HCT116 (cell line): ENCODE data around the gene CPB1.

ENCODE experiments used
- CBX3 ChIP-seq: IDR thresholded peaks from 2 replicates; pipeline ENCODE4 v1.6.1; 2012; ENCODE audit warnings: low read depth
- CTCF ChIP-seq, 3 experiments: fragments of 200-600 bp in 1 of 3; sonication (generic) in 1 of 3; IDR thresholded peaks in 2 of 3; conservative IDR thresholded peaks in 1 of 3; 2 replicates each; pipeline ENCODE4 v1.5.1; 2012 to 2017; ENCODE audit warnings: low read depth in 2 of 3, low read length in 2 of 3, antibody characterized with exemption in 1 of 3, borderline replicate concordance in 1 of 3, control low read depth in 1 of 3, mild to moderate bottlenecking in 1 of 3, mixed read lengths in 1 of 3, mixed run types in 1 of 3, moderate library complexity in 1 of 3; ENCODE audit not compliant: insufficient read depth in 1 of 3
- MAX ChIP-seq: IDR thresholded peaks from 2 replicates; pipeline ENCODE4 v1.6.1; 2012
- POLR2A ChIP-seq: IDR thresholded peaks from 2 replicates; pipeline ENCODE4 v1.7.0; 2011; ENCODE audit warnings: borderline replicate concordance; ENCODE audit not compliant: insufficient read depth, insufficient read length; ENCODE audit errors: extremely low read depth
- POLR2AphosphoS5 ChIP-seq: IDR thresholded peaks from 2 replicates; pipeline ENCODE4 v1.6.1; 2011; ENCODE audit warnings: mild to moderate bottlenecking, low read depth, low read length, moderate library complexity
- RAD21 ChIP-seq: IDR thresholded peaks from 2 replicates; pipeline ENCODE4 v1.6.1; 2012; ENCODE audit warnings: low read depth, mild to moderate bottlenecking
- REST ChIP-seq: IDR thresholded peaks from 2 replicates; pipeline ENCODE4 v1.6.1; 2012; ENCODE audit warnings: low read depth
- SRF ChIP-seq: IDR thresholded peaks from 2 replicates; pipeline ENCODE4 v1.6.1; 2012; ENCODE audit warnings: low read depth
- TCF7L2 ChIP-seq: IDR thresholded peaks from 2 replicates; pipeline ENCODE4 v1.7.0; 2011; ENCODE audit warnings: borderline replicate concordance, inconsistent platforms; ENCODE audit not compliant: insufficient read depth, insufficient read length; ENCODE audit errors: extremely low read depth
- YY1 ChIP-seq: IDR thresholded peaks from 2 replicates; pipeline ENCODE4 v1.6.1; 2011; ENCODE audit warnings: low read length, low read depth, moderate library complexity, mild to moderate bottlenecking; ENCODE audit not compliant: insufficient replicate concordance; ENCODE audit errors: extremely low read depth

- TF ChIP-seq MAX: no peak
- no peak for TF ChIP-seq CTCF (IDR thresholded peaks at IDR 0.05 in 2 of 3, conservative IDR thresholded peaks at IDR 0.05 in 1 of 3; ENCODE audit: borderline replicate concordance in 1 of 3, insufficient read depth in 1 of 3, low read depth in 2 of 3, low read length in 2 of 3)
- TF ChIP-seq TCF7L2: no peak
- TF ChIP-seq YY1: no peak
- TF ChIP-seq POLR2A: no peak
- TF ChIP-seq POLR2AphosphoS5: no peak
- no peak for TF ChIP-seq SRF
- TF ChIP-seq CBX3: no peak
- no peak for TF ChIP-seq REST
- no peak for TF ChIP-seq RAD21
Measured at GRCh38 chr3:148816427-148816826, 11.2 kb upstream of the CPB1 start.
